Measurements from ENCODE around the gene ARHGAP32.

GRCh38 chr11:129063118-129063517 is 129.0 kb downstream of the ARHGAP32 start:
- no peak for TF ChIP-seq CTCF (conservative IDR thresholded peaks at IDR 0.05 in 1 of 2, IDR thresholded peaks at IDR 0.05 in 1 of 2; ENCODE audit: low read depth in 1 of 2, low read length in 2 of 2)
- no peak for TF ChIP-seq EZH2 (IDR thresholded peaks at IDR 0.05; ENCODE audit: low read length, missing control alignments)

All from fibroblast of lung (primary cell).